GM10266 (cell line): ENCODE data around the gene OR1L8.
"Not testable (repeated sequence)": the region's sequence is repeated elsewhere in the genome, so short reads cannot be mapped to it uniquely, and the experiment has no call there.

Experiments
- DNase-seq: peaks from one replicate; pipeline ENCODE4 v3.0.0; 2012; ENCODE audit errors: extremely low spot score
- CTCF ChIP-seq: IDR thresholded peaks from 2 replicates; pipeline ENCODE4 v1.5.1; 2012; ENCODE audit warnings: mild to moderate bottlenecking, low read depth; ENCODE audit not compliant: control insufficient read depth, insufficient read depth; ENCODE audit errors: missing control alignments

Gene OR1L8

GRCh38 chr9:122583284-122583683 is at the start of gene OR1L8:
TSS of gene OR1L8 (minus strand) at chr9:122583384. CDS start at chr9:122568477, 14,907 bp downstream.
- DNase-seq: not testable (repeated sequence)

GRCh38 chr9:122619996-122620395 is 36.8 kb upstream of the OR1L8 start:
- TF ChIP-seq CTCF: no peak
- no peak for DNase-seq

- TF ChIP-seq CTCF: no peak
Measured at GRCh38 chr9:122614362-122614761, 31.2 kb upstream of the OR1L8 start, which contains the start of gene OR1Q1. TSS of gene OR1Q1 (plus strand) at chr9:122614738. CDS start at chr9:122614738, 0 bp downstream.

GRCh38 chr9:122609804-122610203 is 26.6 kb upstream of the OR1L8 start:
- no peak for TF ChIP-seq CTCF
- DNase-seq: no peak

More at GRCh38 chr9:122614362-122614761, 31.2 kb upstream of the OR1L8 start, which contains the start of gene OR1Q1:
- no peak for DNase-seq

- DNase-seq: no peak
- TF ChIP-seq CTCF: no peak
Measured at GRCh38 chr9:122606587-122606986, 23.4 kb upstream of the OR1L8 start.

GRCh38 chr9:122605691-122606090 is 22.5 kb upstream of the OR1L8 start:
- DNase-seq: no peak
- no peak for TF ChIP-seq CTCF

GRCh38 chr9:122580360-122580759 is 2.8 kb downstream of the OR1L8 start:
- TF ChIP-seq CTCF: no peak
- no peak for DNase-seq

- no peak for TF ChIP-seq CTCF
Measured at GRCh38 chr9:122579874-122580273, 3.3 kb downstream of the OR1L8 start.

More at GRCh38 chr9:122579874-122580273, 3.3 kb downstream of the OR1L8 start:
- no peak for DNase-seq
